Measurements from ENCODE around the gene IDH3G.

Gene IDH3G

GRCh38 chrX:153775293-153776119 lies 18.7 kb downstream of the IDH3G start:
- TF ChIP-seq EGR1 (IDR thresholded peaks at IDR 0.05) (no peak), FOXM1 (IDR thresholded peaks at IDR 0.05; ENCODE audit: borderline replicate concordance, low read depth) (no peak), CEBPB (IDR thresholded peaks at IDR 0.05) (no peak), ZBTB7A (IDR thresholded peaks at IDR 0.05; ENCODE audit: low read depth) (no peak), YY1 (IDR thresholded peaks at IDR 0.05; ENCODE audit: low read depth) (no peak)

DNA sequence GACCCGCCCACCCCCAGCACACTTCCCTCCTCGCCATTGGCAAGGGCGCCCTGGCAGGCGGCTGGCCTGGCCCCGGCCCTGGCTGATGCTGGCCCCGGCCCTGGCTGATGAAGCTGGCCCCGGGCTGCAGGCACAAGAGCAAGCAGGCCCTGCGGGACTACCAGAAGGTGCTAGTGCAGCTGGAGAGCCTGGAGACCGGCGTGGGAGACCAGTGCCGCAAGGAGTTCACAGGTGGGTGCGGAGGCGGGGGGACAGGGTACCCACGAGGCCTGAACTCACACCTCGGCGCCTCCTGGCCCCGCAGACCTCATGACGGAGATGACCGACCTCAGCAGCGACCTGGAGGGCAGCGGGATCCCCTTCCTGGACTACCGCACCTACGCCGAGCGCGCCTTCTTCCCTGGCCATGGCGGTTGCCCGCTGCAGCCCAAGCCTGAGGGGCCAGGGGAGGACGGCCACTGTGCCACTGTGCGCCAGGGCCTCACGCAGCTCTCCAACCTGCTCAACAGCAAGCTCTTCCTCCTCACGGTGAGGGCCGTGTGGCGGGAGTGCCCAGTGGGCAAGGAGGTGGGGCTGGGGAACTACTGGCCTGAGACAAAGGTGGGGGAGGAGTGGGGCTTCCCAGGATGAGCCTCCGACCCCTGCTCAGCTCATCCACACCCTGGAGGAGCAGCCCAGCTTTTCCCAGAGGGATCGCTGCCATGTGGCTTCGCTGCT lies 19.4 kb downstream of the IDH3G start:
- TF ChIP-seq EGR1 (IDR thresholded peaks at IDR 0.05) (no peak), RAD21 (IDR thresholded peaks at IDR 0.05; ENCODE audit: low read depth) (no peak), YY1 (IDR thresholded peaks at IDR 0.05; ENCODE audit: low read depth) (no peak), NFIC (IDR thresholded peaks at IDR 0.05) (no peak), CEBPB (IDR thresholded peaks at IDR 0.05) (no peak), ZBTB7A (IDR thresholded peaks at IDR 0.05; ENCODE audit: low read depth) (no peak), EP300 (IDR thresholded peaks at IDR 0.05; ENCODE audit: borderline replicate concordance) (no peak), TCF12 (IDR thresholded peaks at IDR 0.05; ENCODE audit: low read depth) (no peak), TEAD4 (IDR thresholded peaks at IDR 0.05) (no peak), FOXM1 (IDR thresholded peaks at IDR 0.05; ENCODE audit: borderline replicate concordance, low read depth) (no peak)
- TF ChIP-seq, protein P1, sequence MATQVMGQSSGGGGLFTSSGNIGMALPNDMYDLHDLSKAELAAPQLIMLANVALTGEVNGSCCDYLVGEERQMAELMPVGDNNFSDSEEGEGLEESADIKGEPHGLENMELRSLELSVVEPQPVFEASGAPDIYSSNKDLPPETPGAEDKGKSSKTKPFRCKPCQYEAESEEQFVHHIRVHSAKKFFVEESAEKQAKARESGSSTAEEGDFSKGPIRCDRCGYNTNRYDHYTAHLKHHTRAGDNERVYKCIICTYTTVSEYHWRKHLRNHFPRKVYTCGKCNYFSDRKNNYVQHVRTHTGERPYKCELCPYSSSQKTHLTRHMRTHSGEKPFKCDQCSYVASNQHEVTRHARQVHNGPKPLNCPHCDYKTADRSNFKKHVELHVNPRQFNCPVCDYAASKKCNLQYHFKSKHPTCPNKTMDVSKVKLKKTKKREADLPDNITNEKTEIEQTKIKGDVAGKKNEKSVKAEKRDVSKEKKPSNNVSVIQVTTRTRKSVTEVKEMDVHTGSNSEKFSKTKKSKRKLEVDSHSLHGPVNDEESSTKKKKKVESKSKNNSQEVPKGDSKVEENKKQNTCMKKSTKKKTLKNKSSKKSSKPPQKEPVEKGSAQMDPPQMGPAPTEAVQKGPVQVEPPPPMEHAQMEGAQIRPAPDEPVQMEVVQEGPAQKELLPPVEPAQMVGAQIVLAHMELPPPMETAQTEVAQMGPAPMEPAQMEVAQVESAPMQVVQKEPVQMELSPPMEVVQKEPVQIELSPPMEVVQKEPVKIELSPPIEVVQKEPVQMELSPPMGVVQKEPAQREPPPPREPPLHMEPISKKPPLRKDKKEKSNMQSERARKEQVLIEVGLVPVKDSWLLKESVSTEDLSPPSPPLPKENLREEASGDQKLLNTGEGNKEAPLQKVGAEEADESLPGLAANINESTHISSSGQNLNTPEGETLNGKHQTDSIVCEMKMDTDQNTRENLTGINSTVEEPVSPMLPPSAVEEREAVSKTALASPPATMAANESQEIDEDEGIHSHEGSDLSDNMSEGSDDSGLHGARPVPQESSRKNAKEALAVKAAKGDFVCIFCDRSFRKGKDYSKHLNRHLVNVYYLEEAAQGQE (IDR thresholded peaks at IDR 0.05; ENCODE audit: low read depth): no peak
- TF ChIP-seq, protein P2, sequence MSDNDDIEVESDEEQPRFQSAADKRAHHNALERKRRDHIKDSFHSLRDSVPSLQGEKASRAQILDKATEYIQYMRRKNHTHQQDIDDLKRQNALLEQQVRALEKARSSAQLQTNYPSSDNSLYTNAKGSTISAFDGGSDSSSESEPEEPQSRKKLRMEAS (IDR thresholded peaks at IDR 0.05): no peak

DNA sequence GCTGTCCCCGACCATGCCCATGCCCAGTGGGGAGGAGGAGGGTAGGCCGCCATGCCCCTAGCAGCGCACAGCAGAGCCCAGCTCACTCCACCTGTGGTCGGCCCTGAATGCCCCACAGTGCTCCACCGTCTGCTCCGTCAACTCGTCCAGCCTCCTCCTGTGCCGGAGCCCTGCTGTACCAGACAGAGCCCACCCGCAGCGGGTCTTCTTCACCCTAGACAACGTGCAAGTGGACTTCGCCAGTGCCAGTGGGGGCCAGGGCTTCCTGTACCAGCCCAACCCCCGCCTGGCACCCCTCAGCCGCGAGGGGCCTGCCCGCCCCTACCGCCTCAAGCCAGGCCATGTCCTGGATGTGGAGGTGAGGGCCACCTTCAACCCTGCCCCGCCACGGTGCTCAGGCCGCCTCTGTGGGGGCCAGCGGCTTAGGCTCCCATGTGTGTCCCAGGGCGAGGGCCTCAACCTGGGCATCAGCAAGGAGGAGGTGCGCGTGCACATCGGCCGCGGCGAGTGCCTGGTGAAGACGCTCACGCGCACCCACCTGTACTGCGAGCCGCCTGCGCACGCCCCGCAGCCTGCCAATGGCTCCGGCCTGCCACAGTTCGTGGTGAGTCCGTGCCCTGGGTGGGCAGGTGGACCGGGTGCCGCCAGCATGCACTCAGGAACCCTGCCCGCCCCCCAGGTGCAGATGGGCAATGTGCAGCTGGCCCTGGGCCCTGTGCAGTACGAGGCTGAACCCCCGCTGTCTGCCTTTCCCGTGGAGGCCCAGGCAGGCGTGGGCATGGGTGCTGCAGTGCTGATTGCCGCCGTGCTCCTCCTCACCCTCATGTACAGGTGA lies 20.2 kb downstream of the IDH3G start:
- no peak for TF ChIP-seq TCF12 (IDR thresholded peaks at IDR 0.05; ENCODE audit: low read depth)
- no peak for TF ChIP-seq ZBTB7A (IDR thresholded peaks at IDR 0.05; ENCODE audit: low read depth)
- TF ChIP-seq NFIC (IDR thresholded peaks at IDR 0.05): no peak
- no peak for TF ChIP-seq RAD21 (IDR thresholded peaks at IDR 0.05; ENCODE audit: low read depth)
- no peak for TF ChIP-seq USF1 (IDR thresholded peaks at IDR 0.05)
- TF ChIP-seq, protein P1 (IDR thresholded peaks at IDR 0.05; ENCODE audit: low read depth): no peak
- TF ChIP-seq YY1 (IDR thresholded peaks at IDR 0.05; ENCODE audit: low read depth): no peak
- TF ChIP-seq, protein P2 (IDR thresholded peaks at IDR 0.05): no peak
- no peak for TF ChIP-seq TEAD4 (IDR thresholded peaks at IDR 0.05)
- no peak for TF ChIP-seq CEBPB (IDR thresholded peaks at IDR 0.05)
- TF ChIP-seq EGR1 (IDR thresholded peaks at IDR 0.05): no peak
- TF ChIP-seq TAF1 (IDR thresholded peaks at IDR 0.05; ENCODE audit: low read depth): no peak
- TF ChIP-seq CREB1 (IDR thresholded peaks at IDR 0.05; ENCODE audit: low read depth): no peak
- no peak for TF ChIP-seq EP300 (IDR thresholded peaks at IDR 0.05; ENCODE audit: borderline replicate concordance)

DNA sequence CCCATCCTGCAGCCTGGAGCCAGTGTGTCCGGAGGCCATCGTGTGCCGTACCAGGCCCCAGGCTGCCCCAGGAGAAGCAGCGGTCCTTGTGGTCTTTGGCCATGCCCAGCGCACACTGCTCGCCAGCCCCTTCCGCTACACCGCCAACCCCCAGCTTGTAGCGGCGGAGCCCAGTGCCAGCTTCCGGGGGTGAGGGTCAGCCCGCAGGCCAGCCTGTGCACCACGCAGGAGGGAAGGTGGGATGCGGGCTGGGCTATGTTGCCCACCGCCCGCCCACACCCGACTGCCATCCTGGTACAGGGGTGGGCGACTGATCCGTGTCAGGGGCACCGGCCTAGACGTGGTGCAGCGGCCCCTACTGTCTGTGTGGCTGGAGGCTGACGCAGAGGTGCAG lies 21.0 kb downstream of the IDH3G start:
- TF ChIP-seq, protein P1 (IDR thresholded peaks at IDR 0.05; ENCODE audit: low read depth): no peak
- no peak for TF ChIP-seq TEAD4 (IDR thresholded peaks at IDR 0.05)
- no peak for TF ChIP-seq ZBTB7A (IDR thresholded peaks at IDR 0.05; ENCODE audit: low read depth)
- no peak for TF ChIP-seq TAF1 (IDR thresholded peaks at IDR 0.05; ENCODE audit: low read depth)
- no peak for TF ChIP-seq USF1 (IDR thresholded peaks at IDR 0.05)
- no peak for TF ChIP-seq EGR1 (IDR thresholded peaks at IDR 0.05)
- no peak for TF ChIP-seq NFIC (IDR thresholded peaks at IDR 0.05)
- TF ChIP-seq YY1 (IDR thresholded peaks at IDR 0.05; ENCODE audit: low read depth): no peak
- TF ChIP-seq CREB1 (IDR thresholded peaks at IDR 0.05; ENCODE audit: low read depth): no peak
- no peak for TF ChIP-seq TCF12 (IDR thresholded peaks at IDR 0.05; ENCODE audit: low read depth)
- TF ChIP-seq RAD21 (IDR thresholded peaks at IDR 0.05; ENCODE audit: low read depth): no peak
- no peak for TF ChIP-seq FOXM1 (IDR thresholded peaks at IDR 0.05; ENCODE audit: borderline replicate concordance, low read depth)
- TF ChIP-seq EP300 (IDR thresholded peaks at IDR 0.05; ENCODE audit: borderline replicate concordance): no peak
- no peak for TF ChIP-seq CEBPB (IDR thresholded peaks at IDR 0.05)
- TF ChIP-seq, protein P2 (IDR thresholded peaks at IDR 0.05): no peak

Data from Ishikawa (cell line).